Measurements from ENCODE around the gene TXNL1. TPM values are rescaled to one million over a fixed set of nuclear protein-coding genes. Genes with fewer than 3 reads are reported as not detected.

The TXNL1 gene
- total and polyA plus RNA-seq, 2 donors (not counting 3 experiments of a cell fraction or from before 2014, with no cell fraction given): 29.5 to 81.2 TPM

DNA sequence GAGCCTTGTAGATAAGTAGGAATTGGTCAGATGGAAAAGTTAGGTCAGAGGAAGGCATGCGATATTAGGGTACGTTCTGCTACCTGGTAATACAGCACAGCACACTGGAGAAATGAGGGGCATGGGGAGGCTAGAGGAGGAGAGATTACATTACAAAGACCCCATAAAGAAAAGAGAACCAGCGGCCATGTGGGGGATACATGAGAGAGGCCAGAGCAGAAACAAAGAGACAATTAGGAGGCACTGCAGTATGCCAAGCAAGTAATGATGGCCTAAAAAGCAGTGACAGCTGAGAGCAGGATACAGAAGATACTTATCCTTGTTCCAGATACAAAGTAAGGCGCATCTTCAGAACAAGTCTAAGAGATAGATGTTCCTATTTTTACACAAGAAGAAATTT is 40.0 kb downstream of the TXNL1 start:
- no peaks in the 10 kb centered on the region for H3K9me3 ChIP-seq (replicated peaks; ENCODE audit: control insufficient read depth, insufficient read depth, low read length)
- no peaks in the 10 kb centered on the region for H3K79me2 ChIP-seq (ENCODE audit: control insufficient read depth, insufficient read depth, low read length)
- no peak overlapping the region for H3K4me3 ChIP-seq (replicated peaks in 1 of 3; ENCODE audit: insufficient read depth in 1 of 3, low read depth in 1 of 3, low read length in 3 of 3)
- H4K20me1 ChIP-seq (replicated peaks; ENCODE audit: control insufficient read depth, extremely low read depth, insufficient read depth, low read length): no peaks in the 10 kb centered on the region
- no TSS peak for BruUV-seq (replicated peaks)
- ChIA-PET CTCF (no interaction called here), POLR2A (no interaction called here)
- FAIRE-seq (no peak), DNase-seq (ENCODE audit: low read depth, low spot score) (no peak)
- H3K4me2 ChIP-seq (ENCODE audit: insufficient read depth, low read length): no peak overlapping the region
- no peak overlapping the region for H3K27ac ChIP-seq (ENCODE audit: insufficient read depth, low read depth, low read length)
- H2AFZ ChIP-seq (ENCODE audit: low read depth, low read length): no peak overlapping the region
- H3K36me3 ChIP-seq (ENCODE audit: control insufficient read depth in 2 of 2, extremely low read depth in 1 of 2, insufficient read depth in 2 of 2, low read length in 2 of 2): peaks cover 2 to 3% of the 10 kb centered on the region in 2 experiments
- TF ChIP-seq GATA2 (IDR thresholded peaks at IDR 0.05; ENCODE audit: insufficient read depth, insufficient read length, low read depth, low read length): no peak
- TF ChIP-seq, protein P1, sequence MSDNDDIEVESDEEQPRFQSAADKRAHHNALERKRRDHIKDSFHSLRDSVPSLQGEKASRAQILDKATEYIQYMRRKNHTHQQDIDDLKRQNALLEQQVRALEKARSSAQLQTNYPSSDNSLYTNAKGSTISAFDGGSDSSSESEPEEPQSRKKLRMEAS (IDR thresholded peaks at IDR 0.05; ENCODE audit: insufficient read depth, insufficient read length): no peak
- no peak for TF ChIP-seq POLR2A (IDR thresholded peaks at IDR 0.05; ENCODE audit: low read depth, low read length)
- no peak for TF ChIP-seq POLR2AphosphoS5 (IDR thresholded peaks at IDR 0.05; ENCODE audit: insufficient read depth, low read depth, low read length)
- no peak for TF ChIP-seq FOS (IDR thresholded peaks at IDR 0.05; ENCODE audit: borderline replicate concordance, insufficient read depth, low read length)
- no peak for TF ChIP-seq JUN (IDR thresholded peaks at IDR 0.05; ENCODE audit: borderline replicate concordance, insufficient read depth, insufficient read length, low read depth)
- no peak for TF ChIP-seq MYC (IDR thresholded peaks at IDR 0.05; ENCODE audit: low read depth, low read length)
- TF ChIP-seq, protein P2, sequence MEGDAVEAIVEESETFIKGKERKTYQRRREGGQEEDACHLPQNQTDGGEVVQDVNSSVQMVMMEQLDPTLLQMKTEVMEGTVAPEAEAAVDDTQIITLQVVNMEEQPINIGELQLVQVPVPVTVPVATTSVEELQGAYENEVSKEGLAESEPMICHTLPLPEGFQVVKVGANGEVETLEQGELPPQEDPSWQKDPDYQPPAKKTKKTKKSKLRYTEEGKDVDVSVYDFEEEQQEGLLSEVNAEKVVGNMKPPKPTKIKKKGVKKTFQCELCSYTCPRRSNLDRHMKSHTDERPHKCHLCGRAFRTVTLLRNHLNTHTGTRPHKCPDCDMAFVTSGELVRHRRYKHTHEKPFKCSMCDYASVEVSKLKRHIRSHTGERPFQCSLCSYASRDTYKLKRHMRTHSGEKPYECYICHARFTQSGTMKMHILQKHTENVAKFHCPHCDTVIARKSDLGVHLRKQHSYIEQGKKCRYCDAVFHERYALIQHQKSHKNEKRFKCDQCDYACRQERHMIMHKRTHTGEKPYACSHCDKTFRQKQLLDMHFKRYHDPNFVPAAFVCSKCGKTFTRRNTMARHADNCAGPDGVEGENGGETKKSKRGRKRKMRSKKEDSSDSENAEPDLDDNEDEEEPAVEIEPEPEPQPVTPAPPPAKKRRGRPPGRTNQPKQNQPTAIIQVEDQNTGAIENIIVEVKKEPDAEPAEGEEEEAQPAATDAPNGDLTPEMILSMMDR (IDR thresholded peaks at IDR 0.05; ENCODE audit: extremely low read depth in 1 of 2, insufficient read depth in 1 of 2, low read depth in 1 of 2, low read length in 2 of 2): no peak
- no peak for TF ChIP-seq EZH2 (IDR thresholded peaks at IDR 0.05; ENCODE audit: borderline replicate concordance, low read depth, low read length, severe bottlenecking)
- H3K27me3 ChIP-seq (ENCODE audit: control insufficient read depth in 2 of 2, insufficient read depth in 2 of 2, low read length in 2 of 2): no peaks in the 10 kb centered on the region
- no peak overlapping the region for H3K9ac ChIP-seq (replicated peaks; ENCODE audit: extremely low read depth, insufficient read depth, low read length)
- intact Hi-C loops (cut with micrococcal nuclease): no loop called here
- no peaks in the 10 kb centered on the region for H3K9me1 ChIP-seq (replicated peaks; ENCODE audit: control insufficient read depth, extremely low read depth, insufficient read depth, low read length)
- dilution Hi-C loops (cut with MboI; ENCODE audit: extremely low pct_ligation_motif_present, low sequenced_read_pairs): no loop called here
- no peaks in the 10 kb centered on the region for H3K4me1 ChIP-seq (ENCODE audit: control insufficient read depth, extremely low read depth, insufficient read depth, low read length)

All from endothelial cell of umbilical vein (primary cell).